Measurements from ENCODE around the gene SFMBT1. TPM values are rescaled to one million over a fixed set of nuclear protein-coding genes. Genes with fewer than 3 reads are reported as not detected.

SFMBT1 gene
- total and polyA plus RNA-seq, 2 of the 8 experiments (the other 6 are each of a cell fraction or from before 2014, with no cell fraction given) = 8.1 to 16.8 TPM

GRCh38 chr3:52939600-52939999, 106.3 kb downstream of the SFMBT1 start:
- no peak overlapping the region for H4K8ac ChIP-seq (ENCODE audit: extremely low read depth, insufficient read depth, low read length)
- no peak overlapping the region for H3K56ac ChIP-seq (replicated peaks; ENCODE audit: insufficient read length, low read depth, low read length)
- no peak overlapping the region for H3K4me3 ChIP-seq (ENCODE audit: extremely low read depth in 1 of 4, insufficient read depth in 2 of 4, low read depth in 3 of 4, low read length in 4 of 4)
- H2BK20ac ChIP-seq (ENCODE audit: low read length) = no peak overlapping the region
- CTCF ChIA-PET (ENCODE audit: partially characterized antibody) = interaction anchor here (0.7 to 2.1 kb wide), 3 partner anchors 12 to 141 kb away, joined by 3 to 6 read pairs (median 3); no protein-coding TSS in a partner anchor
- no peaks in the 10 kb centered on the region for H3K23me2 ChIP-seq (ENCODE audit: low read depth, low read length)
- H2AFZ ChIP-seq (ENCODE audit: low read length) = no peak overlapping the region
- no peaks in the 10 kb centered on the region for H3K79me2 ChIP-seq (ENCODE audit: control insufficient read depth in 1 of 2, insufficient read depth in 2 of 2, low read length in 2 of 2)
- no peak overlapping the region for H3K18ac ChIP-seq (ENCODE audit: extremely low read depth, low read length)
- DNase-seq (ENCODE audit: low read depth in 1 of 2, low spot score in 2 of 2) (no peak), FAIRE-seq (no peak)
- H2BK12ac ChIP-seq (ENCODE audit: low read depth, low read length) = no peak overlapping the region
- H3K9ac ChIP-seq (replicated peaks in 1 of 4; ENCODE audit: extremely low read depth in 1 of 4, low read depth in 3 of 4, low read length in 3 of 4) = no peak overlapping the region
- H3K27ac ChIP-seq (ENCODE audit: low read depth, low read length) = no peak overlapping the region
- no peak overlapping the region for H2BK5ac ChIP-seq (ENCODE audit: low read depth, low read length)
- no peaks in the 10 kb centered on the region for H4K20me1 ChIP-seq (replicated peaks in 1 of 2; ENCODE audit: control insufficient read depth in 1 of 2, insufficient read depth in 2 of 2, low read length in 2 of 2)
- no peak overlapping the region for H2BK15ac ChIP-seq (ENCODE audit: low read length)
- no peaks in the 10 kb centered on the region for H3K9me3 ChIP-seq (ENCODE audit: insufficient read depth in 2 of 2, low read depth in 1 of 2, low read length in 1 of 2)
- no peaks in the 10 kb centered on the region for H3K36me3 ChIP-seq (ENCODE audit: control insufficient read depth in 2 of 4, insufficient read depth in 4 of 4, low read length in 3 of 4)
- H3K14ac ChIP-seq (ENCODE audit: insufficient read length) = no peak overlapping the region
- H3K79me1 ChIP-seq (ENCODE audit: low read depth, low read length) = no peaks in the 10 kb centered on the region
- H3K4me2 ChIP-seq (ENCODE audit: insufficient read depth in 1 of 2, low read depth in 2 of 2, low read length in 2 of 2) = no peak overlapping the region
- no peak overlapping the region for H4K5ac ChIP-seq (ENCODE audit: insufficient read length, low read depth, low read length)
- H2AK5ac ChIP-seq (ENCODE audit: low read depth, low read length) = no peak overlapping the region
- no peaks in the 10 kb centered on the region for H3K4me1 ChIP-seq (replicated peaks in 1 of 4; ENCODE audit: control insufficient read depth in 3 of 4, insufficient read depth in 4 of 4, low read length in 3 of 4)
- no peak overlapping the region for H2BK120ac ChIP-seq (replicated peaks; ENCODE audit: low read depth, low read length)
- no peak overlapping the region for H4K91ac ChIP-seq (replicated peaks; ENCODE audit: insufficient read length, low read length)
- POLR2A ChIA-PET (ENCODE audit: partially characterized antibody) = no interaction called here
- H3K4ac ChIP-seq (replicated peaks; ENCODE audit: insufficient read length, low read depth, low read length) = no peak overlapping the region
- no peak overlapping the region for H3K23ac ChIP-seq (ENCODE audit: insufficient read length)
- no peaks in the 10 kb centered on the region for H3K27me3 ChIP-seq (replicated peaks in 1 of 4; ENCODE audit: control insufficient read depth in 3 of 4, extremely low read depth in 1 of 4, insufficient read depth in 3 of 4, low read length in 3 of 4)
- TF ChIP-seq POLR2AphosphoS5 (IDR thresholded peaks at IDR 0.05; ENCODE audit: low read depth, low read length) = no peak
- no peak for TF ChIP-seq HDAC6 (IDR thresholded peaks at IDR 0.05; ENCODE audit: low read depth, low read length)
- no peak for TF ChIP-seq CHD1 (IDR thresholded peaks at IDR 0.05; ENCODE audit: low read depth, low read length)
- TF ChIP-seq BACH1 (IDR thresholded peaks at IDR 0.05; ENCODE audit: low read length) = no peak
- TF ChIP-seq EZH2 (IDR thresholded peaks at IDR 0.05; ENCODE audit: low read depth, low read length, severe bottlenecking) = no peak
- no peak for TF ChIP-seq EP300 (IDR thresholded peaks at IDR 0.05; ENCODE audit: borderline replicate concordance in 1 of 2, low read depth in 2 of 2, low read length in 2 of 2)
- TF ChIP-seq CTCF (IDR thresholded peaks at IDR 0.05; ENCODE audit: control extremely low read depth in 1 of 3, insufficient read depth in 1 of 3, low read depth in 1 of 3, low read length in 3 of 3) = no peak
- TF ChIP-seq NANOG (IDR thresholded peaks at IDR 0.05; ENCODE audit: insufficient read depth, low read depth, low read length, poor library complexity, severe bottlenecking) = no peak
- TF ChIP-seq SP2 (IDR thresholded peaks at IDR 0.05; ENCODE audit: low read length) = no peak
- TF ChIP-seq JUND (IDR thresholded peaks at IDR 0.05; ENCODE audit: low read length) = no peak
- no peak for TF ChIP-seq RXRA (IDR thresholded peaks at IDR 0.05; ENCODE audit: insufficient read depth, low read depth, low read length)
- no peak for TF ChIP-seq PHF8 (conservative IDR thresholded peaks at IDR 0.05; ENCODE audit: low read depth, low read length)
- TF ChIP-seq POU5F1 (IDR thresholded peaks at IDR 0.05; ENCODE audit: low read depth, low read length) = no peak
